Thyroid gland (tissue), 4 donors: ENCODE measurements around the gene SULT1A1. TPM values are rescaled to one million over a fixed set of nuclear protein-coding genes. Genes with fewer than 3 reads are reported as not detected.

Experiments
- DNase-seq, 2 donors: peaks; one replicate each; pipeline ENCODE4 v3.0.0-alpha.2; 2019
- H3K27ac ChIP-seq, 3 donors: fragments of 200-600 bp; sonication (generic); 1 replicate in 2 of 3; 2 replicates in 1 of 3; pipeline ENCODE4 v1.5.1; 2016 to 2019; ENCODE audit warnings: mild to moderate bottlenecking in 1 of 3, moderate library complexity in 1 of 3
- H3K27me3 ChIP-seq: fragments of 200-600 bp; sonication (generic); one replicate; pipeline ENCODE4 v1.5.1; 2019
- H3K36me3 ChIP-seq, 2 donors: fragments of 200-600 bp; sonication (generic); one replicate each; pipeline ENCODE4 v1.5.1; 2016 to 2019
- H3K4me1 ChIP-seq, 2 donors: fragments of 200-600 bp; sonication (generic); one replicate each; pipeline ENCODE4 v1.5.1; 2017 to 2019
- H3K4me3 ChIP-seq, 3 donors: fragments of 200-600 bp; sonication (generic); replicated peaks in 1 of 3; 1 replicate in 2 of 3; 2 replicates in 1 of 3; pipeline ENCODE4 v1.5.1; 2016; ENCODE audit warnings: mild to moderate bottlenecking in 1 of 3
- H3K9me3 ChIP-seq: fragments of 200-600 bp; sonication (generic); one replicate; pipeline ENCODE4 v1.5.1; 2017
- CTCF ChIP-seq, 6 experiments: fragments of 200-600 bp in 3 of 6; fragments of 450-650 bp in 3 of 6; sonication (generic) in 3 of 6; IDR thresholded peaks; one replicate each; pipeline ENCODE4 v1.5.1; 2016 to 2019; ENCODE audit warnings: antibody characterized with exemption in 6 of 6, mild to moderate bottlenecking in 2 of 6, inconsistent platforms in 1 of 6, moderate library complexity in 1 of 6
- POLR2A ChIP-seq, 2 donors: fragments of 450-650 bp; IDR thresholded peaks; one replicate each; pipeline ENCODE4 v1.6.1; 2017; ENCODE audit warnings: antibody characterized with exemption in 2 of 2, mild to moderate bottlenecking in 2 of 2, moderate library complexity in 1 of 2
- WGBS, 2 donors: methylation state at CpG; one replicate each; pipeline ENCODE4 v1.1.5; 2017; 5-methylcytosine and 5-hydroxymethylcytosine counted together
- intact Hi-C: fragments of 100-400 bp; cut with DNase I; formaldehyde crosslinking; loops from one replicate; pipeline ENCODE4 v1.15.1; 2023
- total RNA-seq, 4 donors: library from RNA; depleted of rRNA; stranded (reverse); fragments of >200 nt; gene quantifications; one replicate each; pipeline ENCODE4 v1.2.3, GENCODE V29; 2016

Gene SULT1A1
- total RNA-seq, 4 donors from 2014 or later, result 84.9 to 162 (median 118) TPM

GRCh38 chr16:28592979-28593553 is 16.8 kb downstream of the SULT1A1 start:
- H3K36me3 ChIP-seq, result peaks cover 24 to 29% of the 10 kb centered on the region in 2 donors
- H3K9me3 ChIP-seq, result no peaks in the 10 kb centered on the region
- H3K27ac ChIP-seq, result no peak overlapping the region
- no peak overlapping the region for H3K4me3 ChIP-seq
- WGBS, 2 donors, result 92 to 93% methylated on average over 13 of the region's 13 CpGs
- intact Hi-C loops, result no loop called here
- DNase-seq, result no peak
- peaks cover 20 to 23% of the 10 kb centered on the region in 2 donors for H3K4me1 ChIP-seq
- no peaks in the 10 kb centered on the region for H3K27me3 ChIP-seq
- TF ChIP-seq POLR2A (IDR thresholded peaks at IDR 0.05) (no peak), CTCF (IDR thresholded peaks at IDR 0.05) (no peak)

- H3K9me3 ChIP-seq, result no peaks in the 10 kb centered on the region
- intact Hi-C loops, result no loop called here
- H3K4me1 ChIP-seq, result peaks cover 17 to 20% of the 10 kb centered on the region in 2 donors
- TF ChIP-seq CTCF (IDR thresholded peaks at IDR 0.05) (no peak), POLR2A (IDR thresholded peaks at IDR 0.05) (no peak)
- H3K36me3 ChIP-seq, result peaks cover 24 to 30% of the 10 kb centered on the region in 2 donors
- DNase-seq, result no peak
- no peak overlapping the region for H3K4me3 ChIP-seq
- 94 to 98% methylated on average over 5 of the region's 5 CpGs for WGBS, 2 donors
- H3K27me3 ChIP-seq, result no peaks in the 10 kb centered on the region
- H3K27ac ChIP-seq, result no peak overlapping the region
Observed at GRCh38 chr16:28592511-28592910, 17.3 kb downstream of the SULT1A1 start.

GRCh38 chr16:28591355-28591754 is 18.5 kb downstream of the SULT1A1 start:
- WGBS, 2 donors, result 96 to 98% methylated on average over 5 to 6 of the region's 6 CpGs
- intact Hi-C loops, result no loop called here
- Histone ChIP-seq H3K4me1 (peaks cover 5 to 8% of the 10 kb centered on the region in 2 donors), H3K27me3 (no peaks in the 10 kb centered on the region), H3K27ac (no peak overlapping the region), H3K36me3 (peaks cover 30 to 31% of the 10 kb centered on the region in 2 donors), H3K4me3 (no peak overlapping the region), H3K9me3 (no peaks in the 10 kb centered on the region)
- TF ChIP-seq POLR2A (IDR thresholded peaks at IDR 0.05) (no peak), CTCF (IDR thresholded peaks at IDR 0.05) (no peak)
- no peak for DNase-seq

- intact Hi-C loops, result no loop called here
- 93 to 97% methylated on average over 17 to 22 of the region's 22 CpGs for WGBS, 2 donors
- no peak overlapping the region for H3K27ac ChIP-seq
- peaks cover 0 to 3% of the 10 kb centered on the region in 2 donors for H3K4me1 ChIP-seq
- TF ChIP-seq CTCF (IDR thresholded peaks at IDR 0.05), result no peak
- TF ChIP-seq POLR2A (IDR thresholded peaks at IDR 0.05), result no peak
- no peaks in the 10 kb centered on the region for H3K9me3 ChIP-seq
- H3K27me3 ChIP-seq, result no peaks in the 10 kb centered on the region
- no peak overlapping the region for H3K4me3 ChIP-seq
- no peak for DNase-seq
- peaks cover 32 to 33% of the 10 kb centered on the region in 2 donors for H3K36me3 ChIP-seq
Observed at GRCh38 chr16:28590384-28591340, 19.2 kb downstream of the SULT1A1 start.

- Histone ChIP-seq H3K9me3 (no peaks in the 10 kb centered on the region), H3K27me3 (no peaks in the 10 kb centered on the region), H3K4me1 (no peaks in the 10 kb centered on the region), H3K36me3 (peaks cover 39 to 41% of the 10 kb centered on the region in 2 donors), H3K4me3 (no peak overlapping the region), H3K27ac (no peak overlapping the region)
- no peak for DNase-seq
- TF ChIP-seq POLR2A (IDR thresholded peaks at IDR 0.05) (no peak), CTCF (IDR thresholded peaks at IDR 0.05) (no peak)
- intact Hi-C loops, result no loop called here
- WGBS, 2 donors, result 92 to 100% methylated on average over 2 to 12 of the region's 13 CpGs
Observed at GRCh38 chr16:28589930-28590329, 19.9 kb downstream of the SULT1A1 start.
